ENCODE data around the gene VPS39.

VPS39 gene

DNA sequence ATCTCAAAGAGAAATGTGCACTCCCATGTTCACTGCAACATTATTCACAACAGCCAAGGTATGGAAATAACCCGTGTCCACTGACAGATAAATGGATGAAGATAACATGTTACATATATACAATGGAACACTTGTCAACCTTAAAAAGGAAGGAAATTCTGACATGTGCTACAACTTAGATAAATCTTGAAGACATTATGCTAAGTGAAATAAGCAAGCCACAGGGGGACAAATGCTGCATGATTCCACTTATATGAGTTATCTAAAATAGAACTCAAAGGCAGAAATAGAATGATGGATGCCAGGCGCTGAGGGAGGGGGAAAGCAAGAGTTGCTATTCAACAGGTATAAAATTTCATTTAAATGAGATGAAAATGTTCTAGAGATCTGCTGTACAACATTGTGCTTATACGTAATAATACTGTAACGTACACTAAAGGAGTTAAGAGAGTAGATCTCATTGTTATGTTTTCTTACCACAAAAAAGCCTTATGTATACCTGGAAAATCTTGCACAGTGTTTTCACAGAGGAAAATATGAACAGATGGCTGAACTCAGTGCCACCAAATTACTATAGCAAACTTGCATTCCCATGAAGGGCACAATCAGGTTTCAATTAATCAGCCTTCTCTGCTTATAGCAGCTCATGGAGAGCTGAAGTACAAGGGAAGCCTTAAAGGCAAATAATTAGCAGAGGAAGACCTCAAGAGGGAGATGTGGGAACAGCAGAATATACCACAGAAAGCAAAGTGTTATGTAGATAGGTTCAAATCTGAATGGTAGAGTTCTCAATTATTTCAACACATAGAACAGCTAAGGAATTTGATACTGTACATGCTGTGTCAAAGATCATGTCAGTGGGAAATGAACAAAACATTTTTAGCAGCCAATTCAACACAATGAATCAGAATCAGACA lies 8.1 kb upstream of the VPS39 start:
- no peak overlapping the region for H3K4me3 ChIP-seq (ENCODE audit: low read depth, low read length)
- TF ChIP-seq, protein P1, sequence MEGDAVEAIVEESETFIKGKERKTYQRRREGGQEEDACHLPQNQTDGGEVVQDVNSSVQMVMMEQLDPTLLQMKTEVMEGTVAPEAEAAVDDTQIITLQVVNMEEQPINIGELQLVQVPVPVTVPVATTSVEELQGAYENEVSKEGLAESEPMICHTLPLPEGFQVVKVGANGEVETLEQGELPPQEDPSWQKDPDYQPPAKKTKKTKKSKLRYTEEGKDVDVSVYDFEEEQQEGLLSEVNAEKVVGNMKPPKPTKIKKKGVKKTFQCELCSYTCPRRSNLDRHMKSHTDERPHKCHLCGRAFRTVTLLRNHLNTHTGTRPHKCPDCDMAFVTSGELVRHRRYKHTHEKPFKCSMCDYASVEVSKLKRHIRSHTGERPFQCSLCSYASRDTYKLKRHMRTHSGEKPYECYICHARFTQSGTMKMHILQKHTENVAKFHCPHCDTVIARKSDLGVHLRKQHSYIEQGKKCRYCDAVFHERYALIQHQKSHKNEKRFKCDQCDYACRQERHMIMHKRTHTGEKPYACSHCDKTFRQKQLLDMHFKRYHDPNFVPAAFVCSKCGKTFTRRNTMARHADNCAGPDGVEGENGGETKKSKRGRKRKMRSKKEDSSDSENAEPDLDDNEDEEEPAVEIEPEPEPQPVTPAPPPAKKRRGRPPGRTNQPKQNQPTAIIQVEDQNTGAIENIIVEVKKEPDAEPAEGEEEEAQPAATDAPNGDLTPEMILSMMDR (IDR thresholded peaks at IDR 0.05; ENCODE audit: borderline replicate concordance, insufficient read depth, low read depth, low read length) = no peak

DNA sequence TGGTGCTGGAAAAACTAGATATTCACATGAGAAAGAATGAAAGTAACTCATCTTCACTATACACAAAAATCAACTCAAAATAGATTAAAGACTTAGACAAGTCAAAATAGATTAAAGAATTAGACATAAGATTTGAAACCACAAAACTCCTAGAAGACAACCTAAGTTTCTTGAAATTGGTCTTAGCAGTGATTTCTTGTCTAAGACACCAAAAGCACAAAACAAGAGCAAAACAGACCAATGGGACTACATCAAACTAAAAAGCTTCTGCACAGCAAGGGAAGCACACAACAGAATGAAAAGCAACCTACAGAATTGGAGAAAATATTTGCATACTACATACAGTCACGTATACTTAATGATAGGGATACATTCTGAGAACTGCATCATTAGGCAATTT lies 6.5 kb upstream of the VPS39 start:
- TF ChIP-seq, protein P1 (IDR thresholded peaks at IDR 0.05; ENCODE audit: borderline replicate concordance, insufficient read depth, low read depth, low read length) = no peak
- no peak overlapping the region for H3K4me3 ChIP-seq (ENCODE audit: low read depth, low read length)

DNA sequence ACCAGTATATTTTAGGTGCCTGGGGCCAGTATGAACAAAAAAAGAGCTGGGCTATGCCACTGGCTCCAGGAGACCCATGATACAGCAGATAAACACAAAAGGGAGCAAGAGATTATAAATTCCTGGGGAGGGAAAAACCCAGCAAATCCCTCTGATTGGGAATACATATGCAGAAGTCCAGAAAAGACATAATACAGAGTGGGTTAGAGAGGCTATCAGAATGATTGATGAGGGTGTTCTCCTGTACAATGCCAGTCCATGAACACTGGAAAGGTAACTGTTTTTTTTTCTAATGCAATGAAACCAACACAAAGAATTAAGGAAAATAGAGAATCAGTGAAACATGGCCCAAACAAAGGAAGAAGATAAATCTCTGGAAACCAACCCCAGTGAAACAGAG lies 5.4 kb upstream of the VPS39 start:
- no peak overlapping the region for H3K4me3 ChIP-seq (ENCODE audit: low read depth, low read length)
- TF ChIP-seq, protein P1 (IDR thresholded peaks at IDR 0.05; ENCODE audit: borderline replicate concordance, insufficient read depth, low read depth, low read length) = no peak

DNA sequence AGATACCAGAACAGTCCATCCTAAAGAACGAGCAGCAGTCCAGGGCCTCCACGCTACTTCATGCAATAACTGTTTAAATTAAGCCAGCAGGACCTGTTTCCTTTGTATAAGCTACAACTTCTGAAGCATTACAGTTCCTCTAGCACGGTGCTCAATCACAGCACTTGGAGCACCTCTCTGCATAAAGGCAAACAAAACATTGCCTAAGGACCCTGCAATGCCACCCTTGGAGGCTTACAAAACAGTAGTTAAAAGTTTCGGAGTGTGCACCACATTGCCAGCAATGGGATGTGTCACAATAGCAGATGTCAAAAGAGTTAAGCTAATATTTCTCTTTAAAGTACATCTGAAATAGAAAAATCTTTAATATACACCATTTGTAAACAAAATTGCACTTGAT lies 2.6 kb upstream of the VPS39 start:
- TF ChIP-seq, protein P1 (IDR thresholded peaks at IDR 0.05; ENCODE audit: borderline replicate concordance, insufficient read depth, low read depth, low read length) = no peak
- H3K4me3 ChIP-seq (ENCODE audit: low read depth, low read length) = no peak overlapping the region

DNA sequence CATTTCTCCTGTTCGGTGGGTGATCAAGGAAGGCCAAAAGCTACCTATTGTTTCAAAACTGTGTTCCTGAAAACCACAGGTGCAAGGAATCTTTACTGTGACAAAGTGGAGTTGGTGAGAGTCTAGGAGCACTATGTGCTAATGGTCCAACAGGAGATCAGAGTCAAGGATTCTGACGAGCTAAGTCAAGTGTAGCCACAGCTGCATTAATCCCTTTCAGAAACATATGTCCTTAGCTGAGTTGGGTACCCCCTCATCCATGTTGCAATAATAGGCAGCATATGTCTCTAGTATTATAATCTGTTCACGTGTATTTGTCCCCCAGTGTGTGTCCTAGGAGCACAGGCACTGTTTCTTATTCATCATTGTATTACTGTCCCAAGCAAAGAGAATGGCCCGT lies 1.7 kb downstream of the VPS39 start:
- no peak overlapping the region for H3K4me3 ChIP-seq (ENCODE audit: low read depth, low read length)
- TF ChIP-seq, protein P1 (IDR thresholded peaks at IDR 0.05; ENCODE audit: borderline replicate concordance, insufficient read depth, low read depth, low read length) = no peak

DNA sequence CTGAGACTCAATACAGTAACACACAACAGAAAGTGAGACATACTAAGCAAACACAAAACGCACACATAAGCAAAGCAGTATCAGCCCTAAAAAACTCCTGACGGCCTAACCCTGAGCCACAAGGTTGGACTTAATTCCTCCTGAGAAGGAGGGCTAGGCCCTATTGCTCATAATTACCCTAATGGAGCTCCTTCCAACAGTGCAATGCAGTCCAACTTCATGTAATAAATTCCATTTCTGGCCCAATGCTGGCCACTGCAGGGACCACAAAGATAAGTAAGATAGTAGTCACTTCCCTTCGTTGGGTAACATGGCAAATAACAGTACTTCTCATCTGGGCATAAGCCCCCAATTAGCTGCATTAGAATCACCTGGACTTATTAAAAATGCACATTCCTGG lies 4.2 kb downstream of the VPS39 start:
- no peak overlapping the region for H3K4me3 ChIP-seq (ENCODE audit: low read depth, low read length)
- TF ChIP-seq, protein P1 (IDR thresholded peaks at IDR 0.05; ENCODE audit: borderline replicate concordance, insufficient read depth, low read depth, low read length) = no peak

DNA sequence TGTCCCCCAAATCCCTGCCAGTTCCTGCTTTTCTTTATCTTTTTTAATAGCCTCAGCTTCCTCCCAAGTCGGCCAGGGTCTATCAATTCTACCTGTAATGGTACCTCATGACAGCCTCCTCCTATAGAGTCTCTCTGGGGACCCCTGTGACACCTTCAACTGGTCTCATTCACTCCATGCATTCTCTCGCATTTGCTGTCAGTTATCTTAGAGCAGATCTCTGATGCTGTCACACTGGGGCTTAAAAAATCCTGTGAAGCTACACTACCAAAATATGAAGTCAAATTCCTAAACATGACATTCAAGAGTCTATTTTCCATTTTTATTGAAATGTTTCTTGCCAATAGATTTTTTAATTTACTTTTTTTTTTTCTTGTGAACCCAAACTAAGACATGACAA lies 5.5 kb downstream of the VPS39 start:
- H3K4me3 ChIP-seq (ENCODE audit: low read depth, low read length) = no peak overlapping the region
- TF ChIP-seq, protein P1 (IDR thresholded peaks at IDR 0.05; ENCODE audit: borderline replicate concordance, insufficient read depth, low read depth, low read length) = no peak

All from GM12875 (cell line).